Endodermal cell (in vitro differentiated cells): ENCODE measurements around the gene DDC. TPM values are rescaled to one million over a fixed set of nuclear protein-coding genes. Genes with fewer than 3 reads are reported as not detected.
"Not testable (repeated sequence)": the region's sequence is repeated elsewhere in the genome, so short reads cannot be mapped to it uniquely, and the experiment has no call there.

Experiments used
- DNase-seq: peaks from one replicate; pipeline ENCODE4 v3.0.0-alpha.2; 2017
- H3K27ac ChIP-seq: 2 replicates; pipeline ENCODE4 v1.5.1; 2013; ENCODE audit warnings: mild to moderate bottlenecking, low read depth, low read length, moderate library complexity
- H3K27me3 ChIP-seq: 2 replicates; pipeline ENCODE4 v1.6.1; 2013; ENCODE audit warnings: mild to moderate bottlenecking, low read length, moderate library complexity; ENCODE audit not compliant: insufficient read depth, control insufficient read depth, poor library complexity, severe bottlenecking
- H3K36me3 ChIP-seq: 2 replicates; pipeline ENCODE4 v1.7.0; 2013; ENCODE audit warnings: mild to moderate bottlenecking, low read length, moderate library complexity; ENCODE audit not compliant: control insufficient read depth, insufficient read depth
- H3K4me1 ChIP-seq: one replicate; pipeline ENCODE4 v1.7.0; 2013; ENCODE audit warnings: low read length; ENCODE audit not compliant: control insufficient read depth, insufficient read depth
- H3K4me3 ChIP-seq: 2 replicates; pipeline ENCODE4 v1.5.1; 2013; ENCODE audit warnings: mild to moderate bottlenecking, low read length, moderate library complexity
- H3K9ac ChIP-seq: 2 replicates; pipeline ENCODE4 v1.6.1; 2013; ENCODE audit warnings: mild to moderate bottlenecking, low read length, moderate library complexity; ENCODE audit not compliant: poor library complexity, severe bottlenecking; ENCODE audit errors: extremely low read depth
- H3K9me3 ChIP-seq: 2 replicates; pipeline ENCODE4 v1.6.1; 2013; ENCODE audit warnings: mild to moderate bottlenecking, low read length, moderate library complexity; ENCODE audit not compliant: control insufficient read depth
- H3K27ac Mint-ChIP-seq: 2 replicates; pipeline ENCODE4 v1.8.0; 2020; ENCODE audit warnings: mixed read lengths
- H3K27me3 Mint-ChIP-seq: 2 replicates; pipeline ENCODE4 v1.8.0; 2021; ENCODE audit warnings: mild to moderate bottlenecking, mixed read lengths; ENCODE audit not compliant: insufficient read depth
- H3K36me3 Mint-ChIP-seq: 2 replicates; pipeline ENCODE4 v1.8.0; 2020; ENCODE audit warnings: low read depth, mixed read lengths
- H3K4me1 Mint-ChIP-seq: 2 replicates; pipeline ENCODE4 v1.8.0; 2020; ENCODE audit warnings: mixed read lengths
- H3K4me3 Mint-ChIP-seq: 2 replicates; pipeline ENCODE4 v1.8.0; 2020; ENCODE audit warnings: mild to moderate bottlenecking, moderate library complexity, mixed read lengths
- H3K9me3 Mint-ChIP-seq: 2 replicates; pipeline ENCODE4 v1.8.0; 2020; ENCODE audit warnings: mild to moderate bottlenecking, mixed read lengths
- CTCF ChIP-seq: fragments of 200-600 bp; sonication (generic); conservative IDR thresholded peaks from 2 replicates; pipeline ENCODE4 v1.5.0; 2021; ENCODE audit warnings: antibody characterized with exemption, mild to moderate bottlenecking
- WGBS, 2 experiments: methylation state at CpG; one replicate each; pipeline versions ENCODE4 v1.1.5 to v1.1.7; 2013; ENCODE audit warnings: missing lambda C conversion rate in 2 of 2, mixed read lengths in 1 of 2; ENCODE audit not compliant: insufficient coverage in 1 of 2, insufficient read length in 1 of 2; 5-methylcytosine and 5-hydroxymethylcytosine counted together
- total RNA-seq, 2 donors: library from RNA; stranded (reverse); fragmentation: NEBNext Ultra II Directional in 1 of 2; extraction: Animal tissue kit (Norgen Biotek cat#: 25700) in 1 of 2; gene quantifications; 2 replicates in 1 of 2; 3 replicates in 1 of 2; pipeline ENCODE4 v1.2.1, GENCODE V29; 2021

DDC gene
- total RNA-seq, 2 donors from 2014 or later: 1.1 TPM

DNA sequence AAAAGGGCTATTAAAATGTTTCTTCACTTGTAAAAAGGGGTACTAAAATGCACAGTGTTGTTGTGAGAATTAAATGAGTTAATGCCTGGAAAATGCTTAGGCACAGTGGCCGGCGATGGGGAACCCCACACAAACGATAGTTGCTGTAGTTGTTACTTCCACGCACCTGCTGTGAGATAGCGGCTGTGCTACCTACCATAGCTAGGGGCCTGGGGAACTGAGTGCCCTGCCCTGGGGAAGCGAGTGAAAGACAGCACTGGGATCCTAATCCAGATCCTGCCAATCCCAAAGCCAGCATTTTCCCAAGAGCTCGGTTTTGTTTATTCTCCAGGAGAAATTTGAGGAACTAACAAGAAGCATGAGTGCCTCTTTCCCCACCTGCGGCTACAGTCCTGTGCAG lies 27.8 kb downstream of the DDC start:
- Mint-ChIP-seq H3K9me3 (peaks cover 3% of the 10 kb centered on the region), H3K27ac (no peak overlapping the region), H3K27me3 (peaks cover 1% of the 10 kb centered on the region), H3K4me1 (peaks cover 8% of the 10 kb centered on the region), H3K4me3 (no peak overlapping the region), H3K36me3 (no peaks in the 10 kb centered on the region)
- no peaks in the 10 kb centered on the region for H3K4me1 ChIP-seq
- H3K9me3 ChIP-seq: peaks cover 7% of the 10 kb centered on the region
- no peaks in the 10 kb centered on the region for H3K27me3 ChIP-seq
- no peak overlapping the region for H3K27ac ChIP-seq
- 92 to 94% methylated on average over 7 to 8 of the region's 8 CpGs for WGBS, 2 experiments
- H3K9ac ChIP-seq: no peak overlapping the region
- TF ChIP-seq CTCF: no peak
- H3K4me3 ChIP-seq: no peak overlapping the region
- no peaks in the 10 kb centered on the region for H3K36me3 ChIP-seq
- no peak for DNase-seq

DNA sequence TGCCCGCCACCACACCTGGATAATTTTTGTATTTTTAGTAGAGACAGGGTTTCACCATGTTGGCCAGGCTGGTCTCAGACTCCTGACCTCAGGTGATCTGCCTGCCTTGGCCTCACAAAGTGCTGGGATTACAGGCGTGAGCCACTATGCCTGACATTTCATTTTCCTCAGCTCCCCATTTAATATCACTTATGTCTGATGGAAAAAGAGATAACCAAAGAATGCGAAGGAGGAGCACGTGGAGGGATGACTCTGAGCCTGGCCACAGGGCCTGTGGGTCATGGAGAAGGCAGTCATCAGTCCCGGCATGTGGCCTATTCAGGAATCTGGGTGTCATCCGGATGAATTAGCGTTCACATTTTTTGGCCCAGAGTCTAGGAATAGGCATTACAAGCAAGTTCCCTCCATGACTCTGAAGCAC lies 29.9 kb downstream of the DDC start:
- peak; percentile 31 for DNase-seq
- not testable (repeated sequence) for H3K4me3 ChIP-seq, H3K4me1 ChIP-seq, H3K36me3 ChIP-seq, H3K27me3 ChIP-seq, H3K27ac Mint-ChIP-seq, H3K27me3 Mint-ChIP-seq, H3K27ac ChIP-seq, H3K9me3 ChIP-seq, H3K9me3 Mint-ChIP-seq, H3K36me3 Mint-ChIP-seq, H3K4me3 Mint-ChIP-seq, H3K9ac ChIP-seq
- WGBS, 2 experiments: 93% methylated on average over 7 of the region's 7 CpGs
- H3K4me1 Mint-ChIP-seq: peaks cover 16% of the 10 kb centered on the region

GRCh38 chr7:50534690-50535290 lies 30.4 kb downstream of the DDC start:
- Mint-ChIP-seq H3K27ac (no peak overlapping the region), H3K36me3 (no peaks in the 10 kb centered on the region), H3K4me1 (peaks cover 16% of the 10 kb centered on the region), H3K9me3 (peaks cover 3% of the 10 kb centered on the region), H3K27me3 (no peaks in the 10 kb centered on the region), H3K4me3 (no peak overlapping the region)
- no peaks in the 10 kb centered on the region for H3K27me3 ChIP-seq
- H3K9ac ChIP-seq: no peak overlapping the region
- peak; percentile 67 for DNase-seq
- H3K9me3 ChIP-seq: peaks cover 7% of the 10 kb centered on the region
- 83 to 91% methylated on average over 11 to 12 of the region's 12 CpGs for WGBS, 2 experiments
- H3K4me1 ChIP-seq: no peaks in the 10 kb centered on the region
- H3K27ac ChIP-seq: no peak overlapping the region
- no peak overlapping the region for H3K4me3 ChIP-seq
- peak; percentile 41 for TF ChIP-seq CTCF
- no peaks in the 10 kb centered on the region for H3K36me3 ChIP-seq

GRCh38 chr7:50533866-50534265 lies 31.3 kb downstream of the DDC start:
- H3K4me1 Mint-ChIP-seq: peaks cover 19% of the 10 kb centered on the region
- no peak overlapping the region for H3K4me3 Mint-ChIP-seq
- peak; percentile 24 for DNase-seq
- H3K9me3 Mint-ChIP-seq: peaks cover 3% of the 10 kb centered on the region
- Histone ChIP-seq H3K27ac (no peak overlapping the region), H3K9ac (no peak overlapping the region), H3K9me3 (peaks cover 7% of the 10 kb centered on the region), H3K36me3 (no peaks in the 10 kb centered on the region), H3K4me3 (no peak overlapping the region), H3K4me1 (peaks cover 4% of the 10 kb centered on the region), H3K27me3 (no peaks in the 10 kb centered on the region)
- H3K27ac Mint-ChIP-seq: no peak overlapping the region
- no peaks in the 10 kb centered on the region for H3K27me3 Mint-ChIP-seq
- WGBS, 2 experiments: 93 to 95% methylated on average over 2 to 3 of the region's 3 CpGs
- no peak for TF ChIP-seq CTCF
- H3K36me3 Mint-ChIP-seq: no peaks in the 10 kb centered on the region
